ENCODE measurements around the gene CD22. TPM values are rescaled to one million over a fixed set of nuclear protein-coding genes. Genes with fewer than 3 reads are reported as not detected.
"Not testable (repeated sequence)": the region's sequence is repeated elsewhere in the genome, so short reads cannot be mapped to it uniquely, and the experiment has no call there.

Gene CD22
- total RNA-seq, 2 experiments from 2014 or later: 0.63 to 0.76 TPM

- no peak for DNase-seq
- CTCF ChIA-PET: no interaction called here
- no peak overlapping the region for H3K4me3 Mint-ChIP-seq
- H3K36me3 Mint-ChIP-seq (ENCODE audit: low read depth): no peaks in the 10 kb centered on the region
- peaks cover 27% of the 10 kb centered on the region for H3K27me3 Mint-ChIP-seq
- POLR2A ChIA-PET: no interaction called here
- no peaks in the 10 kb centered on the region for H3K9me3 Mint-ChIP-seq
- no peak overlapping the region for H3K27ac Mint-ChIP-seq
- H3K4me1 Mint-ChIP-seq: no peaks in the 10 kb centered on the region
Measured at GRCh38 chr19:35368378-35368777, 39.4 kb downstream of the CD22 start.

DNA sequence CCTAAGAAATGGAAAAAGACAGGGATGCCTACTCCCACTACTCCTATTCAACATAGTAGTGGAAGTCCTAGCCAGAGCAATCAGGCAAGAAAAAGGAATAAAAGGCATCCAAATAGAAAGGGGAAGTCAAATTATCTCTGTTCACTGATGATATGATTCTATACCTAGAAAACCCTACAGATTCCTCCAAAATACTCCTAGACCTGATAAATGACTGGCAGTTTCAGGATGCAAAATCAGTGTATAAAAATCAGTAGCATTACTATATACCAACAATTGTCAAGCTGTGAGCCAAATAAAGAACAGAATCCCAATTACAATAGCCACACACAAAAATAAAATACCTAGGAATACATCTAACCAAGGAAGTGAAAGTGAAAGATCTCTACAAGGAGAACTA, 40.5 kb downstream of the CD22 start:
- Mint-ChIP-seq H3K4me1 (no peaks in the 10 kb centered on the region), H3K27me3 (peaks cover 28% of the 10 kb centered on the region), H3K4me3 (no peak overlapping the region), H3K36me3 (ENCODE audit: low read depth) (no peaks in the 10 kb centered on the region), H3K9me3 (no peaks in the 10 kb centered on the region), H3K27ac (no peak overlapping the region)
- no peak for DNase-seq
- ChIA-PET CTCF (no interaction called here), POLR2A (no interaction called here)

DNA sequence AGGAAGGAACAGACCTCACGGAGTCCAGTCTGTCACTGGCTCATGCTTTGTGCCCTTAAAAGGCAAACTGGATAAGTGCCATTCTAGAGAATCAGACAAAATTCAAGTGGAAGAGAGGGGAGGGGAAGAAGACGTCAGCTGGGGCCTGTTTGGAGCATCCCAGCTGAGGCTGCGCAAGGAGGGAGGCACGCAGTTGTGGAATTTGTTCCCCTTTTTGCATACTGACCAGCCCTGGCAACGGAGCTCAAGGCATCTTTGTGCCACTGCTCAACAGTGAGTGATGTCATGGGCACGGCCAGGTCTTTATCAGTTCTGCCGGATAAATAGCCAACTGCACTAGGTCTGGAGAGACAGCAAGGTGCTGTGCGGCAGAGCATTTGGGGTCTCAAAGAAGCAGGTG, 41.7 kb downstream of the CD22 start, which contains the start of gene GPR42:
Gene GPR42, plus strand, starts transcription at position 347 of the 400 bp plus-strand sequence. CDS start 292 bp downstream, outside the sequence.
- Mint-ChIP-seq H3K4me3 (no peak within 1 kb of the TSS), H3K4me1 (no peaks in the 10 kb centered on the region), H3K27ac (no peak within 1 kb of the TSS), H3K9me3 (no peaks in the 10 kb centered on the region), H3K27me3 (peaks cover 29% of the 10 kb centered on the region), H3K36me3 (ENCODE audit: low read depth) (no peaks in the 10 kb centered on the region)
- no peak for DNase-seq
- CTCF ChIA-PET: no interaction called here
- POLR2A ChIA-PET: no interaction called here

DNA sequence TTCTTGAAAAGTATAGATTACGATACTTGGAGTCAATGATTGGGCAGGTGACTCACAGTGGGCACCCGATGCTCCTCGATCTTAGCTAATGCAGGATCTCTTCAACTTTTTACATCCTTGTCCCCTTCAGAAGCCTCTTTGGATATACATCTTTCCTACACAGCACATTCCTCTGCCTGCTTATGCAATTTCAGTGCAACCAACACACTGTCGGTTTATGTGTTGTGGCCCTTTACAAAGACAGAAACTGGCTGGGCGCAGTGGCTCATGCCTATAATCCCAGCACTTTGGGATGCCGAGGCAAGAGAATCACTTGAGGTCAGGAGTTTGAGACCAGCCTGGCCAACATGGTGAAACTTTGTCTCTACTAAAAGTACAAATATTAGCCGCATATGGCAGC, 44.5 kb downstream of the CD22 start:
- Mint-ChIP-seq H3K9me3 (no peaks in the 10 kb centered on the region), H3K27me3 (peaks cover 25% of the 10 kb centered on the region), H3K4me3 (no peak overlapping the region), H3K27ac (no peak overlapping the region), H3K4me1 (no peaks in the 10 kb centered on the region), H3K36me3 (ENCODE audit: low read depth) (no peaks in the 10 kb centered on the region)
- ChIA-PET POLR2A (no interaction called here), CTCF (no interaction called here)
- DNase-seq: no peak

- CTCF ChIA-PET; H3K4me1 Mint-ChIP-seq; DNase-seq; H3K27ac Mint-ChIP-seq; H3K9me3 Mint-ChIP-seq; POLR2A ChIA-PET; H3K36me3 Mint-ChIP-seq (ENCODE audit: low read depth); H3K4me3 Mint-ChIP-seq: not testable (repeated sequence)
- H3K27me3 Mint-ChIP-seq: peaks cover 24% of the 10 kb centered on the region
Measured at GRCh38 chr19:35374031-35374430, 45.0 kb downstream of the CD22 start.

DNA sequence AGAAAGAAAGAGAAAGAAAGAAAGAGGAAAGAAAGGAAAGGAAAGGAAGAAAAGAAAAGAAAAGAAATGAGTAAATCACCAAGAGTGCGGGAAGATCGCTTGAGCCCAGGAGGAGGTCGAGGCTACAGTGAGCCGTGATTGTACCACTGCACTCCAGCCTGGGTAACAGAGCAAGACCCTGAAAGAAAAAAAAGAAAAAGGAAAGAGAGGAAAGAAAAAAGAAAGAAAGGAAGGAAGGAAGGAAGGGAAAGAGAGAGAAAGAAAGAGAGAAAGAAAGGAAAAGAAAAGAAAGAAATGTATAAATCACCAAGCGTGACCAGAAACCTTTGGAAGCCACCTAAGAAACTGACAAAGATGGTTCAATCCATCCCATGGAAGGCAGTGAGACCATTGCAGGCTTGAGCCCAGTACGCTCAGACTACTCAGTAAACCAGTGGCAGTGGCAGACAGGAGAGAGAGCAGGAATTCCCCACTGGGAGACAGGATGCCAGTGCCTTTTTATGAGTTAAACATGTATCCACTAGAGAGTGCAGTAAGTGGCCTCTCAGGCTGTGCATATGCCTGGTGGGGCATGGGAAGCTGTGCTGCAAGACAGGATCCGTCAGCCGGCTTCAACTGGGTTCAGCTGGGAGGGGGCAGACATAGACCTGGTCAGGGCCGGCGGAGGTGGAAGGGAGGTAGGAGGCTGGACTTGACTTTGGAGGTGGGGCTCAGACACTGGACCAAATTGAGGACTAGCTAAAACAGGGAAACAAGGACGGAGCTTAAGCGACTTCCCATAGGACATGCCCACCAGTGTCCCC, 46.7 kb downstream of the CD22 start:
- POLR2A ChIA-PET: no interaction called here
- Mint-ChIP-seq H3K4me3 (no peak overlapping the region), H3K9me3 (no peaks in the 10 kb centered on the region), H3K27me3 (peaks cover 30% of the 10 kb centered on the region), H3K4me1 (no peaks in the 10 kb centered on the region), H3K27ac (no peak overlapping the region), H3K36me3 (ENCODE audit: low read depth) (no peaks in the 10 kb centered on the region)
- DNase-seq: no peak
- CTCF ChIA-PET: interaction anchor here (0.9 kb wide), 1 partner anchor 23 kb away, joined by 3 read pairs; no protein-coding TSS in a partner anchor

DNA sequence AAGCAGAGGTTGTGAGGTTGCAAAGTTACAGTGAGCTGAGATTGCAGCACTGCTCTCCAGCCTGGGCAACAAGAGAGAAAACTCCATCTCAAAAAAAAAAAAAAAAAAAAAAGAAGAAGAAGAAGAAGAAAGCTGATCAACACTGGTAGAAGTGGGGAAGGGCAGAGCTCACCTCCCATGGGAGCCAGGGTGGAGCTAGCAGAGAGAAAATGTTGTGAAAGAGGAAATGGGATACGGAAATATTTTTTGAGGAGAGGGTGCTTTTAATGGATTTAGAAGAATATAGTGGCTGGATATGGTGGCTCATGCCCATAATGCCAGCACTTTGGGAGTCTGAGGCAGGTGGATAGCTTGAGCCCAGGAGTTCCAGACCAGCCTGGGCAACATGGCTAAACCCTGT, 48.7 kb downstream of the CD22 start:
- H3K36me3 Mint-ChIP-seq (ENCODE audit: low read depth): no peaks in the 10 kb centered on the region
- peaks cover 37% of the 10 kb centered on the region for H3K27me3 Mint-ChIP-seq
- ChIA-PET CTCF (interaction anchor here (0.7 kb wide), 1 partner anchor 578 kb away, joined by 3 read pairs; no protein-coding TSS in a partner anchor), POLR2A (no interaction called here)
- no peak for DNase-seq
- no peak overlapping the region for H3K4me3 Mint-ChIP-seq
- no peak overlapping the region for H3K27ac Mint-ChIP-seq
- peaks cover 1% of the 10 kb centered on the region for H3K4me1 Mint-ChIP-seq
- no peaks in the 10 kb centered on the region for H3K9me3 Mint-ChIP-seq

GRCh38 chr19:35378356-35378755, 49.4 kb downstream of the CD22 start:
- no peak for DNase-seq
- peaks cover 1% of the 10 kb centered on the region for H3K4me1 Mint-ChIP-seq
- H3K27ac Mint-ChIP-seq: no peak overlapping the region
- POLR2A ChIA-PET: interaction anchor here (1.0 kb wide), 1 partner anchor 84 kb away, joined by 3 read pairs; no protein-coding TSS in a partner anchor
- H3K27me3 Mint-ChIP-seq: peaks cover 40% of the 10 kb centered on the region
- no peaks in the 10 kb centered on the region for H3K9me3 Mint-ChIP-seq
- CTCF ChIA-PET: interaction anchor here (0.7 kb wide), 1 partner anchor 9 kb away, joined by 3 read pairs; no protein-coding TSS in a partner anchor
- H3K4me3 Mint-ChIP-seq: no peak overlapping the region
- no peaks in the 10 kb centered on the region for H3K36me3 Mint-ChIP-seq (ENCODE audit: low read depth)

- H3K27ac Mint-ChIP-seq; DNase-seq; H3K36me3 Mint-ChIP-seq (ENCODE audit: low read depth); POLR2A ChIA-PET; H3K4me1 Mint-ChIP-seq; H3K4me3 Mint-ChIP-seq; H3K9me3 Mint-ChIP-seq; CTCF ChIA-PET: not testable (repeated sequence)
- H3K27me3 Mint-ChIP-seq: peaks cover 39% of the 10 kb centered on the region
Measured at GRCh38 chr19:35379545-35379944, 50.6 kb downstream of the CD22 start.

DNA sequence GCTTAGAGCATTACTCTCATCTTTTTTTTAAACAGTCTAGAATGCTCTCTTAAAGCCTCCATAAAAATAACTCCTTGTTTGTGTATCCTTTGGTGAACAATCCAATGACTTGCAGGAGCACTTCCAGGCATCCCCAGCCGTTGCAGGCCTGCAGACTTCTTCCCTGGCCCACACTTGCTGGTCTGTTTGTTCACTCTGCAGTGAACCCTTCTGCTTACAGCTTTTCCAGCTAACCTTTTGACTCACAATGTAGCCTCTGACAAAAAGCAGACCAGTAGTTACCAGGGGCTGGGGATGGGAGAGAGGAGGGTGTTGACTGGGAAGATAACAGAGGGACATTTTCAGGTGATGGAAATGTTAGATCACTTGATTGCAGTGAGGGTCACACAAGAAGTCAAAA, 51.0 kb downstream of the CD22 start:
- H3K27ac Mint-ChIP-seq: no peak overlapping the region
- H3K4me3 Mint-ChIP-seq: no peak overlapping the region
- no peaks in the 10 kb centered on the region for H3K36me3 Mint-ChIP-seq (ENCODE audit: low read depth)
- CTCF ChIA-PET: no interaction called here
- DNase-seq: no peak
- H3K4me1 Mint-ChIP-seq: peaks cover 1% of the 10 kb centered on the region
- POLR2A ChIA-PET: no interaction called here
- H3K27me3 Mint-ChIP-seq: peaks cover 39% of the 10 kb centered on the region
- peaks cover 4% of the 10 kb centered on the region for H3K9me3 Mint-ChIP-seq

- Mint-ChIP-seq H3K27me3 (peaks cover 36% of the 10 kb centered on the region), H3K27ac (no peak overlapping the region), H3K9me3 (peaks cover 4% of the 10 kb centered on the region), H3K36me3 (ENCODE audit: low read depth) (no peaks in the 10 kb centered on the region), H3K4me3 (no peak overlapping the region), H3K4me1 (peaks cover 1% of the 10 kb centered on the region)
- POLR2A ChIA-PET: no interaction called here
- no peak for DNase-seq
- CTCF ChIA-PET: no interaction called here
Measured at GRCh38 chr19:35380450-35381124, 51.6 kb downstream of the CD22 start.

DNA sequence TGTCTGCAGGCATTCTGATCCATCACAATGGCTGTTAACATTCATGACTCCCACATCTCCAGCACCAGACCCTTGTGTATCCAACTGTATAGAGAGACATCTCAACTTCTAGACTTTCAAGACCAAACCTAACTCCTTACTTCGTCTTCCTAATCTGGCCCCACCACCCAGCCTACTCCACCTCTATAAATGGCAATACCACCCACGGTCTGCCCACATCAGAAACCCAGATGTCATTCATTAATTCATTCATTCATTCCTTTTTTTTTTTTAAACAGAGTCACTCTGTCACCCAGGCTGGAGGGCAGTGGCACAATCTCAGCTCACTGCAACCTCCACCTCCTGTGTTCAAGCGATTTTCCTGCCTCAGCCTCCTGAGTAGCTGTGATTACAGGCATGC, 52.3 kb downstream of the CD22 start:
- peaks cover 4% of the 10 kb centered on the region for H3K9me3 Mint-ChIP-seq
- CTCF ChIA-PET: no interaction called here

GRCh38 chr19:35381926-35382325, 52.9 kb downstream of the CD22 start:
- no peak for DNase-seq
- CTCF ChIA-PET: no interaction called here
- H3K27me3 Mint-ChIP-seq: peaks cover 31% of the 10 kb centered on the region
- peaks cover 3% of the 10 kb centered on the region for H3K36me3 Mint-ChIP-seq (ENCODE audit: low read depth)
- H3K4me3 Mint-ChIP-seq: no peak overlapping the region
- H3K4me1 Mint-ChIP-seq: peaks cover 1% of the 10 kb centered on the region
- peaks cover 7% of the 10 kb centered on the region for H3K9me3 Mint-ChIP-seq
- POLR2A ChIA-PET: no interaction called here
- no peak overlapping the region for H3K27ac Mint-ChIP-seq

More for the DNA sequence above, 52.3 kb downstream of the CD22 start:
- H3K4me1 Mint-ChIP-seq: peaks cover 1% of the 10 kb centered on the region
- peaks cover under 1% of the 10 kb centered on the region for H3K36me3 Mint-ChIP-seq (ENCODE audit: low read depth)
- H3K27ac Mint-ChIP-seq: no peak overlapping the region
- H3K4me3 Mint-ChIP-seq: no peak overlapping the region
- POLR2A ChIA-PET: no interaction called here
- peaks cover 31% of the 10 kb centered on the region for H3K27me3 Mint-ChIP-seq
- no peak for DNase-seq
